Stimulated activated CD4-positive, alpha-beta T cell treated with anti-CD3 and anti-CD28 coated beads, TNF-alpha, amount 100 ng/mL, for 4 hours (primary cell): ENCODE results near the gene GALNT7.
"Not testable (repeated sequence)": the region's sequence is repeated elsewhere in the genome, so short reads cannot be mapped to it uniquely, and the experiment has no call there.

Experiments
- DNase-seq, 3 experiments: peaks; one replicate each; pipeline ENCODE4 v3.0.0-alpha.2; 2020; ENCODE audit warnings: low read depth in 3 of 3

The GALNT7 gene

GRCh38 chr4:173166491-173166890 lies 2.1 kb upstream of the GALNT7 start:
- no peak for DNase-seq

GRCh38 chr4:173167758-173168395 lies 734 bp upstream of the GALNT7 start:
- DNase-seq, result no peak

GRCh38 chr4:173169178-173169427 lies 492 bp downstream of the GALNT7 start:
- no peak for DNase-seq

- DNase-seq, result peak; percentile 31 to 49 (median 36)
Observed at GRCh38 chr4:173169428-173170181, 994 bp downstream of the GALNT7 start.

GRCh38 chr4:173170182-173170778 lies 1.7 kb downstream of the GALNT7 start:
- no peak for DNase-seq

GRCh38 chr4:173171098-173171497 lies 2.5 kb downstream of the GALNT7 start:
- no peak for DNase-seq

GRCh38 chr4:173171987-173172386 lies 3.4 kb downstream of the GALNT7 start:
- no peak for DNase-seq

GRCh38 chr4:173174184-173174583 lies 5.6 kb downstream of the GALNT7 start:
- DNase-seq, result no peak

- no peak for DNase-seq
Observed at GRCh38 chr4:173174594-173175012, 6.0 kb downstream of the GALNT7 start.

GRCh38 chr4:173176010-173176409 lies 7.4 kb downstream of the GALNT7 start:
- DNase-seq, result no peak

- no peak for DNase-seq
Observed at GRCh38 chr4:173177232-173177631, 8.6 kb downstream of the GALNT7 start.

GRCh38 chr4:173178144-173178543 lies 9.5 kb downstream of the GALNT7 start:
- no peak for DNase-seq

GRCh38 chr4:173181848-173182247 lies 13.2 kb downstream of the GALNT7 start:
- DNase-seq, result no peak

GRCh38 chr4:173182403-173182802 lies 13.8 kb downstream of the GALNT7 start:
- DNase-seq, result no peak

- not testable (repeated sequence) for DNase-seq
Observed at GRCh38 chr4:173183659-173184247, 15.1 kb downstream of the GALNT7 start.

GRCh38 chr4:173185847-173186510 lies 17.4 kb downstream of the GALNT7 start:
- no peak for DNase-seq

GRCh38 chr4:173187732-173188131 lies 19.1 kb downstream of the GALNT7 start:
- DNase-seq, result no peak

- DNase-seq, result no peak
Observed at GRCh38 chr4:173188648-173189047, 20.0 kb downstream of the GALNT7 start.

- DNase-seq, result no peak
Observed at GRCh38 chr4:173189117-173189693, 20.6 kb downstream of the GALNT7 start.

- DNase-seq, result no peak
Observed at GRCh38 chr4:173191623-173192041, 23.0 kb downstream of the GALNT7 start.

- DNase-seq, result no peak
Observed at GRCh38 chr4:173192375-173193162, 24.0 kb downstream of the GALNT7 start.
